Measurements from ENCODE around the gene INAVA. TPM values are rescaled to one million over a fixed set of nuclear protein-coding genes. Genes with fewer than 3 reads are reported as not detected.

The INAVA gene
- total and polyA plus RNA-seq, 2 of the 13 experiments (the other 11 are each of a cell fraction or from before 2014, with no cell fraction given): 6.0 to 13.5 TPM

- TF ChIP-seq ATF5 (CRISPR knock-in tag; IDR thresholded peaks at IDR 0.05; ENCODE audit: low read depth): no peak
- TF ChIP-seq PRPF4 (IDR thresholded peaks at IDR 0.05; ENCODE audit: low read depth, low read length, poor library complexity, severe bottlenecking): no peak
- TF ChIP-seq NFRKB (IDR thresholded peaks at IDR 0.05): no peak
- peak; percentile 52; the same call in 1 of the 2 replicates for TF ChIP-seq ZFY (CRISPR knock-in tag; IDR thresholded peaks at IDR 0.05)
- no peak for TF ChIP-seq SIX1 (CRISPR knock-in tag; IDR thresholded peaks at IDR 0.05; ENCODE audit: borderline replicate concordance)
- TF ChIP-seq AHDC1 (CRISPR knock-in tag; IDR thresholded peaks at IDR 0.05; ENCODE audit: borderline replicate concordance): no peak
- TF ChIP-seq ZNF572 (CRISPR knock-in tag; IDR thresholded peaks at IDR 0.05): no peak
- TF ChIP-seq ZNF253 (CRISPR knock-in tag; IDR thresholded peaks at IDR 0.05; ENCODE audit: borderline replicate concordance): no peak
- TF ChIP-seq RAD21 (CRISPR knock-in tag; IDR thresholded peaks at IDR 0.05): no peak
- no peak for TF ChIP-seq SSRP1 (CRISPR knock-in tag; IDR thresholded peaks at IDR 0.05)
- TF ChIP-seq ZNF879 (CRISPR knock-in tag; IDR thresholded peaks at IDR 0.05): no peak
- TF ChIP-seq MTF2 (CRISPR knock-in tag; IDR thresholded peaks at IDR 0.05; ENCODE audit: borderline replicate concordance): no peak
- 0 out of 2 replicates have a peak, but pooled peaks have one; percentile 12 for TF ChIP-seq BCL6 (CRISPR knock-in tag; IDR thresholded peaks at IDR 0.05)
- TF ChIP-seq KDM2A (CRISPR knock-in tag; IDR thresholded peaks at IDR 0.05; ENCODE audit: borderline replicate concordance, low read depth): no peak
- TF ChIP-seq ZNF878 (CRISPR knock-in tag; IDR thresholded peaks at IDR 0.05): no peak
- no peak for TF ChIP-seq ZNF414 (CRISPR knock-in tag; IDR thresholded peaks at IDR 0.05)
- no peak for TF ChIP-seq NRL (CRISPR knock-in tag; IDR thresholded peaks at IDR 0.05; ENCODE audit: borderline replicate concordance)
- TF ChIP-seq GRHL1 (CRISPR knock-in tag; conservative IDR thresholded peaks at IDR 0.05): no peak
- no peak for TF ChIP-seq CEBPG (CRISPR knock-in tag; IDR thresholded peaks at IDR 0.05)
- TF ChIP-seq PCBP1 (IDR thresholded peaks at IDR 0.05; ENCODE audit: borderline replicate concordance, low read depth, low read length): no peak
- no peak for TF ChIP-seq KAT2B (IDR thresholded peaks at IDR 0.05; ENCODE audit: borderline replicate concordance, low read depth, low read length)
- no peak for TF ChIP-seq FOXM1 (CRISPR knock-in tag; IDR thresholded peaks at IDR 0.05)
- TF ChIP-seq SOX5 (CRISPR knock-in tag; IDR thresholded peaks at IDR 0.05; ENCODE audit: borderline replicate concordance): peak; percentile 26; the same call in 1 of the 2 replicates
- TF ChIP-seq ZNF460 (CRISPR knock-in tag; IDR thresholded peaks at IDR 0.05; ENCODE audit: borderline replicate concordance): no peak
- TF ChIP-seq PPARG (CRISPR knock-in tag; conservative IDR thresholded peaks at IDR 0.05): 0 out of 2 replicates have a peak, but pooled peaks have one; percentile 28
These were observed 4.8 kb downstream of the INAVA start (continued) for GRCh38 chr1:200899451-200899915.
